CD4-positive, alpha-beta T cell treated with Interleukin-1 beta for 1 hour (primary cell): Measurements from ENCODE around the gene ELL.

Experiments used
- DNase-seq, 2 donors: peaks; one replicate each; pipeline ENCODE4 v3.0.0-alpha.2; 2020 to 2022

ELL gene

GRCh38 chr19:18431351-18432197 is 90.3 kb downstream of the ELL start:
- DNase-seq: no peak

- no peak for DNase-seq
Measured at GRCh38 chr19:18430417-18431144, 91.3 kb downstream of the ELL start.

GRCh38 chr19:18429717-18430416 is 92.0 kb downstream of the ELL start:
- peak in 1 of 2 donors; percentile 48 for DNase-seq

- peak; percentile 92 to 93 for DNase-seq
Measured at GRCh38 chr19:18428787-18429674, 92.8 kb downstream of the ELL start.

GRCh38 chr19:18428173-18428786 is 93.6 kb downstream of the ELL start:
- DNase-seq: no peak

GRCh38 chr19:18427743-18428113 is 94.1 kb downstream of the ELL start:
- no peak for DNase-seq

- no peak for DNase-seq
Measured at GRCh38 chr19:18427080-18427742, 94.7 kb downstream of the ELL start.

GRCh38 chr19:18426416-18426767 is 95.5 kb downstream of the ELL start:
- DNase-seq: no peak

- no peak for DNase-seq
Measured at GRCh38 chr19:18425515-18426415, 96.1 kb downstream of the ELL start.

- no peak for DNase-seq
Measured at GRCh38 chr19:18424890-18425514, 96.9 kb downstream of the ELL start.

GRCh38 chr19:18424122-18424889 is 97.6 kb downstream of the ELL start:
- DNase-seq: no peak

GRCh38 chr19:18423258-18424020 is 98.4 kb downstream of the ELL start:
- no peak for DNase-seq

GRCh38 chr19:18422530-18423191 is 99.2 kb downstream of the ELL start:
- DNase-seq: peak in 1 of 2 donors; percentile 59

- no peak for DNase-seq
Measured at GRCh38 chr19:18421371-18421959, 100.4 kb downstream of the ELL start.

- DNase-seq: no peak
Measured at GRCh38 chr19:18420930-18421329, 100.9 kb downstream of the ELL start.

GRCh38 chr19:18419699-18420460 is 102.0 kb downstream of the ELL start:
- peak; percentile 49 to 57 for DNase-seq
